IPS-15b (cell line): ENCODE data around the gene ELMO1.

Experiments used
- H3K27me3 ChIP-seq: one replicate; pipeline ENCODE4 v1.6.1; 2013; ENCODE audit warnings: low read length; ENCODE audit not compliant: control insufficient read depth, insufficient read depth
- H3K36me3 ChIP-seq: one replicate; pipeline ENCODE4 v1.6.1; 2013; ENCODE audit warnings: low read length; ENCODE audit not compliant: control insufficient read depth, insufficient read depth
- H3K4me1 ChIP-seq: one replicate; pipeline ENCODE4 v1.6.1; 2013; ENCODE audit warnings: mild to moderate bottlenecking, low read length; ENCODE audit not compliant: control insufficient read depth, insufficient read depth
- H3K4me3 ChIP-seq: one replicate; pipeline ENCODE4 v1.5.1; 2013; ENCODE audit warnings: low read depth, low read length
- H3K9ac ChIP-seq: one replicate; pipeline ENCODE4 v1.6.1; 2013; ENCODE audit warnings: low read depth, mild to moderate bottlenecking, low read length
- H3K9me3 ChIP-seq: one replicate; pipeline ENCODE4 v1.6.1; 2013; ENCODE audit warnings: mild to moderate bottlenecking, low read length; ENCODE audit not compliant: control insufficient read depth, insufficient read depth

ELMO1 gene

DNA sequence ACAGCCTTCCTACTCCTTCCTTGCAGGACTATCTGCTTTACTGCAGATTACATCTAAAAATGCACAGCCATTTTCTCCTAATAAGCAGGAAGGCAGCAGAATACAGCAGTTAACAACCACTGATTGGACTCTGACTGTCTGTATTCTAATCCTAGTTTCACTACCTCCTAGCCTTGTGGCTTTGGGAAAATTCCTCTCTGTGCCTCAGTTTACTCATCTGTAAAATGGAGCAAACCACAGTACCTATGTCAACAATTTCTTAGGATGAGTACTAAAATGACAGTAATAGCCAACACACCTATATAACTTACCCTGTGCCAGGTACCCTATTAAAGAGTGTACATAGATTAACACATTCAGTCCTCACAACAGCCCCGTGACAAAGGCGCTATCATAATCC, 89.5 kb downstream of the ELMO1 start:
- H3K4me1 ChIP-seq = peaks cover 5% of the 10 kb centered on the region
- no peaks in the 10 kb centered on the region for H3K9me3 ChIP-seq
- H3K27me3 ChIP-seq = no peaks in the 10 kb centered on the region
- H3K36me3 ChIP-seq = no peaks in the 10 kb centered on the region
- H3K4me3 ChIP-seq = no peak overlapping the region
- H3K9ac ChIP-seq = no peak overlapping the region

DNA sequence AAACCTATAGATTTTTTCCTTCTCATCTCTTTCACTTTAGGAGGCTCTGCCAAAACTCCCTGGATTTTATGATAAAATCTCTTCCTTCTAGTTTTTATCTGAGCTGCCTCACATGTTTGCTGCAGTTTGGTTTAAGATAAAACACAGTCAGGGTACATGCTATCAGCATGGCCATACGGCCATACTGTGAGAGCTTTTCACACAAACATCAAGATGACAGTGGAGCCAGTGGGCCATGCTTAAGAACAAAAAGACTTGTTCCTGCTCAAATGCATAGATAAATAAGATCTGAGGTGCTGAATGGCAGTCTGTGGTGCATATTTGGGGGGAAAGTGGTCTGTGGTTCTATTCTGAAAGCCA, 91.0 kb downstream of the ELMO1 start:
- Histone ChIP-seq H3K9ac (no peak overlapping the region), H3K36me3 (no peaks in the 10 kb centered on the region), H3K9me3 (no peaks in the 10 kb centered on the region), H3K4me1 (peaks cover 5% of the 10 kb centered on the region), H3K27me3 (no peaks in the 10 kb centered on the region), H3K4me3 (no peak overlapping the region)

DNA sequence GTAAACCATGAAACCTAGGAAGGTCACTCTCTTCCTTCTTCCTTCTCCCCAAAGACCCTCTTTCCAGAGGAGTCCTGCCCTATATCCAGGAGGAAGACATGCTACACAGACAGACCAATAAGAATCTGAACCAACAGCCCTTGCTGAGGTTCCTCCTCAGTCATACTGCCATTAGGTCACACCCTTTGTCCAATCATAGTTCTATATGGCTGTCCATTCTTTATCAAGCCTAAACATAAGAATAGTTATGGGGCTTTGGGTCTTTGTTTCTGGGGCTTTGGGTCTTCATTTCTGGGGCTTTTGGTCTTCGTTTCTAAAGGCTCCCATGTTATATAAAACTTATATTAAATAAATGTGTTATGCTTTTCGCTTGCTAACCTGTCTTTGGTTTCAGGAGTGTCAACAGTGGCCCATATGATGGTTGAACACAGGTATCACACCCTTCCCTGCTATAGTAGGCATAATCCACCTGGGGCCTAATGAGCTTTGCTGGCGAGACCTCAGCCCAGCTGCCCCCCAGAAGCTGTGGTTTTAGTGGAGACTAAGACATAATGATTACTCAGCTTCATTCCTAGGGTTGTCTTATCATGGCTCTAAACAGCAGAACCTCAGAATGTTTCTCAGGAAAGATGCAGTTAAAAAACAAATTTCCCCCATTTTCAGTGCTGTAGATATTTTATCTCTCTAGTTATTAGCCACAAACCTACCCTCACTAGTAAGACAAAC, 91.6 kb downstream of the ELMO1 start:
- Histone ChIP-seq H3K4me3 (no peak overlapping the region), H3K9ac (no peak overlapping the region), H3K36me3 (no peaks in the 10 kb centered on the region), H3K4me1 (peaks cover 5% of the 10 kb centered on the region), H3K27me3 (no peaks in the 10 kb centered on the region), H3K9me3 (no peaks in the 10 kb centered on the region)

GRCh38 chr7:37354656-37355131, 94.0 kb downstream of the ELMO1 start:
- H3K9ac ChIP-seq = no peak overlapping the region
- peaks cover 5% of the 10 kb centered on the region for H3K4me1 ChIP-seq
- H3K9me3 ChIP-seq = no peaks in the 10 kb centered on the region

DNA sequence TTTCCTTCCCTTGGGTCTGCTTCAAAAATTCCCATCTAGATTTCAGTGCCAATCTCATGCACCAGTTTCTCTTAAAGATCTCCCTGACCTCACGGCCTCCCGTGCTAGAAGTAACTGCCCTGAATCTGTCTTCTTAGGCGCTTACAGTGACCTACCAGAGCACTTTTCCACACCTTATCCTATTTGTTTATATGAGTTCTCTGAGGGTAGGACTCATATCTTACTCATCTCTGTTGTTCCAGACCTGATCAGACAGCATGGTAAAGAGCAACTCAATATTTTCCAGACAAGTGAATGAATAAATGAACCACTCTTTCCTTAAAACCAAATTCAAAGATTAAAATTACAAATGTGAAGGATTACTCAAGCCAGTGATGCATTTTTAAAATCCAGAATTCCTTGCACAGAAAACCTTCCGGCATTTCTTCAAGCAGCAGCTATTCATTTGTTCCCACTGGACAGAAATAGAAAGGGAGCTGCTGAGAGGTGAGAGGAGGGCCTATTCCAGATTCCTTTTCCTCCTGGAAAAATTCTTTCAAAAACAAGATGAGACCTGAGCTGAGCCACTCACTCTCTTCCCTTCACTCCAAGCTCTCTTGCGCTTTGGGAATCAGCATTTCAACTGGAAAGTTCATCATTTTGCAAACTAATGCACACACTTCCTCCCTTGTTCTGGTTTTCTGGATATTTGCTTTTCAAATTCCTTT, 94.6 kb downstream of the ELMO1 start:
- Histone ChIP-seq H3K4me3 (no peak overlapping the region), H3K4me1 (peaks cover 5% of the 10 kb centered on the region), H3K9ac (no peak overlapping the region)

More at GRCh38 chr7:37354656-37355131, 94.0 kb downstream of the ELMO1 start:
- Histone ChIP-seq H3K4me3 (no peak overlapping the region), H3K27me3 (no peaks in the 10 kb centered on the region), H3K36me3 (no peaks in the 10 kb centered on the region)

GRCh38 chr7:37352974-37353948, 95.4 kb downstream of the ELMO1 start:
- H3K9me3 ChIP-seq = no peaks in the 10 kb centered on the region
- no peaks in the 10 kb centered on the region for H3K27me3 ChIP-seq
- H3K4me1 ChIP-seq = peaks cover 5% of the 10 kb centered on the region
- no peak overlapping the region for H3K4me3 ChIP-seq
- H3K36me3 ChIP-seq = no peaks in the 10 kb centered on the region
- no peak overlapping the region for H3K9ac ChIP-seq

More for the DNA sequence above, 94.6 kb downstream of the ELMO1 start:
- Histone ChIP-seq H3K36me3 (no peaks in the 10 kb centered on the region), H3K27me3 (no peaks in the 10 kb centered on the region), H3K9me3 (no peaks in the 10 kb centered on the region)

DNA sequence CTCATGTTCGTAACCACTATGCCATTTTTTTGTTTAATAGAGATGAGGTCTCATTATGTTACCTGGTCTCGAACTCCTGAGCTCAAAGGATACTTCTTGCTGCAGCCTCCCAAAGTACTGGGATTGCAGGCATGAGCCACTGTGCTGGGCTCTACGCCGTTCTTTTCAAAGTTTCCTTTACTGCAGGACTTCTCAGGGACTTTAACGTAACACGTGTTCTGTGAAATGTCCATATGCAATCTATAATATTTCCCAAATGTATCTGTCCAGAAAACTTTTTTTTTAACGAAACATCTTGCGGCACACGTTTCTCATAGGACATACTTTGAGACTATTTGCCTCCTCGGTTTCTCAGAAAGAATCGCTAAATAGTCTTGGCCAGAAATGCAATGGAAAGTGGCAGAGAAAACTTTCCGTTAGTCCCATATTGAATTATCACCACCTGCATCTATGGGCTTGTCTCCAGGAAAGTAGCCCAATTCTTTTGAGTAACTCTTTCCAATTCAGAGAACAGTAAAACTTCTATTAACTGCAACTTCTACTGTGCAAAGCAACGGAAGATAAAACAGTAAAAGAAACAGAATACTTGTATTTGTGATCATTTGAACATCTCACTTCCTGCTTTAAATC, 96.3 kb downstream of the ELMO1 start:
- Histone ChIP-seq H3K9me3 (no peaks in the 10 kb centered on the region), H3K9ac (no peak overlapping the region), H3K36me3 (no peaks in the 10 kb centered on the region), H3K27me3 (no peaks in the 10 kb centered on the region), H3K4me3 (no peak overlapping the region), H3K4me1 (peaks cover 5% of the 10 kb centered on the region)

DNA sequence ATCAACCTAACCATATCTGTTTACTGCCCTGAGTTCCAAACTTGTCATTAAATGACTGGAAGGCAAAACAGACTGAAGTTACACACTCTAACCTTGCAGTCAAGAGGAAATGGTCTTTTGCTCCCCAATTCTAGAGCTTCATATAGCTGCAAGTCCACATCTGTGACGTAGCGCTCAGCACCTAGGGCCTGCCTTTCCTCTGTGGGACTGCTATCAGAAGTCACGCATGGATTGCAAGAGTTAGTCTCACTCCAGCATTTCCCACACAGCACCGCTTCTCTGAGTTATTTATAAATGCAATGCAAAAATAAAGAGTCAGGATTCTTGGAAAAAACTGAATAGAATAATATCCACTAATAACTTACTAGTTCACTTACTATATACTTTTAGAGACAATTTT, 96.9 kb downstream of the ELMO1 start:
- Histone ChIP-seq H3K36me3 (no peaks in the 10 kb centered on the region), H3K9me3 (no peaks in the 10 kb centered on the region), H3K4me1 (peaks cover 5% of the 10 kb centered on the region), H3K27me3 (no peaks in the 10 kb centered on the region), H3K9ac (no peak overlapping the region), H3K4me3 (no peak overlapping the region)

DNA sequence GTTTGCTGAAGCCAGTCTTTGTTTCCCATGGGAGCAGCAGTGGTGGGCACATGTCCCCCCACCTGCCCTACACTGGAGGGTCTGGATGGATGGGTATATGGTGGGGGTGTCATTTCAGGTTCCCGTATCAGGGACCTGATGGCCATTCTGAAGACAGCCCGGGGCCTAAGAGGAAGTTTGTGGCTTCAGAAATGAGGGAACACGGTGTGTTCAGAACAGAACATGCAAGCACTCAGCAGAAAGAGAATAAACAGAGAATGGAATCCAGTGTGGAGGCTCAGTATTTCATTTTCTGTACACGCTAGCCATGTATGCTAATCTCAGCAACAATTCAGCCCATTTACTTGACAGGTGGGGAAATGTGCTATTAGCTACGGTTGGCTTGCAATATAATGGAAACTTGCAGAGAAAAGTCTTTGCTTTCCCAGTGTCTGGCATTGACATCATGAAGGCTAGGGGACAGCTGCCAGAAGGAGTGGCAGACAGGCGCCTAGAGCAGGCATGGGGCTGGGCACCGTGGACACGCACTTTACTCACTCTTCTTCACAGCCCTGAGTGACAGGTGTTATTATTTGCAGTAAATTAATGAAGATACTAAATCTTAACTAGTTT, 98.6 kb downstream of the ELMO1 start:
- no peaks in the 10 kb centered on the region for H3K9me3 ChIP-seq
- peaks cover 5% of the 10 kb centered on the region for H3K4me1 ChIP-seq
- H3K4me3 ChIP-seq = no peak overlapping the region
- H3K27me3 ChIP-seq = no peaks in the 10 kb centered on the region
- H3K36me3 ChIP-seq = no peaks in the 10 kb centered on the region
- H3K9ac ChIP-seq = no peak overlapping the region

DNA sequence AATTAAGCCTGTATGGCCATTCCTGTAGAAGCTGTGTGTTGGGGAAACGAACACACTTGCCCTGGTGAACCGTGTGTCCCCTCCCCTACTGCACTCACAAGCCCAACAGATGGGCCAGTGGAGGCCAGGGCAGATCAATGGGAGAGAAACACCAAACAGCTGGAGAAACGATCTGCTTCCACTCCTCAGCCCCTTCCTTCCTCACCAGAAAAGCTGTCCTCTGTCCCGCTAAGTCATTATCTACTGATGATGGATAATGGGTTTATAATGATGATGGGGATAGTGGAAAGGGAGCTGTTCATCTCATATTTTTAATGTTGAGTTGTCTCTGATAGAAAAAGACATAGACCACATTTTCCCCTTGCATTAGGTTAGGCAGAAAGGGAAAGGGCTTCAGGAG, 99.7 kb downstream of the ELMO1 start:
- Histone ChIP-seq H3K9ac (no peak overlapping the region), H3K36me3 (no peaks in the 10 kb centered on the region), H3K4me1 (no peaks in the 10 kb centered on the region), H3K27me3 (no peaks in the 10 kb centered on the region), H3K9me3 (no peaks in the 10 kb centered on the region), H3K4me3 (no peak overlapping the region)

- no peaks in the 10 kb centered on the region for H3K36me3 ChIP-seq
- H3K4me3 ChIP-seq = no peak overlapping the region
- no peak overlapping the region for H3K9ac ChIP-seq
- H3K27me3 ChIP-seq = no peaks in the 10 kb centered on the region
- H3K4me1 ChIP-seq = no peaks in the 10 kb centered on the region
- no peaks in the 10 kb centered on the region for H3K9me3 ChIP-seq
These were observed 101.9 kb downstream of the ELMO1 start for GRCh38 chr7:37346761-37347160.
